HG03095 (cell line): ENCODE measurements around the gene NCR2.

Source experiments
- ATAC-seq: cut with Tn5 transposase; IDR thresholded peaks from one replicate; pipeline ENCODE4 v1.9.1; 2021; ENCODE audit warnings: moderate library complexity; ENCODE audit not compliant: unreplicated experiment

NCR2 gene

GRCh38 chr6:41331401-41332150 lies 3.8 kb upstream of the NCR2 start:
- ATAC-seq: no peak

- ATAC-seq: no peak
These were observed 3.2 kb upstream of the NCR2 start for GRCh38 chr6:41332241-41332640.

GRCh38 chr6:41332842-41333736 lies 2.3 kb upstream of the NCR2 start:
- ATAC-seq: no peak

- ATAC-seq: no peak
These were observed 847 bp upstream of the NCR2 start for GRCh38 chr6:41334482-41335040.

- ATAC-seq: no peak
These were observed 535 bp downstream of the NCR2 start for GRCh38 chr6:41335943-41336342.

- no peak for ATAC-seq
These were observed 1.4 kb downstream of the NCR2 start for GRCh38 chr6:41336824-41337223.

- no peak for ATAC-seq
These were observed 2.3 kb downstream of the NCR2 start for GRCh38 chr6:41337709-41338108.

- no peak for ATAC-seq
These were observed 3.3 kb downstream of the NCR2 start for GRCh38 chr6:41338659-41339058.

- no peak for ATAC-seq
These were observed 6.2 kb downstream of the NCR2 start for GRCh38 chr6:41341580-41341979.

GRCh38 chr6:41342241-41342640 lies 6.8 kb downstream of the NCR2 start:
- ATAC-seq: no peak

- ATAC-seq: no peak
These were observed 8.3 kb downstream of the NCR2 start for GRCh38 chr6:41343641-41344187.

GRCh38 chr6:41344876-41345275 lies 9.5 kb downstream of the NCR2 start:
- no peak for ATAC-seq

GRCh38 chr6:41345901-41346300 lies 10.5 kb downstream of the NCR2 start:
- ATAC-seq: no peak

- no peak for ATAC-seq
These were observed 11.0 kb downstream of the NCR2 start for GRCh38 chr6:41346441-41346840.

- ATAC-seq: no peak
These were observed 12.1 kb downstream of the NCR2 start for GRCh38 chr6:41347378-41348050.

GRCh38 chr6:41348934-41349333 lies 13.5 kb downstream of the NCR2 start:
- no peak for ATAC-seq

GRCh38 chr6:41352396-41352795 lies 17.0 kb downstream of the NCR2 start:
- ATAC-seq: no peak

- ATAC-seq: no peak
These were observed 17.5 kb downstream of the NCR2 start for GRCh38 chr6:41352907-41353306.

- no peak for ATAC-seq
These were observed 17.9 kb downstream of the NCR2 start for GRCh38 chr6:41353333-41353732.

- ATAC-seq: no peak
These were observed 20.5 kb downstream of the NCR2 start for GRCh38 chr6:41355952-41356351.

GRCh38 chr6:41356825-41357224 lies 21.4 kb downstream of the NCR2 start:
- no peak for ATAC-seq
